ENCODE measurements around the gene CDHR3. TPM values are rescaled to one million over a fixed set of nuclear protein-coding genes. Genes with fewer than 3 reads are reported as not detected.

Gene CDHR3
- polyA plus RNA-seq, 1 donor from 2014 or later, result 2.9 TPM

DNA sequence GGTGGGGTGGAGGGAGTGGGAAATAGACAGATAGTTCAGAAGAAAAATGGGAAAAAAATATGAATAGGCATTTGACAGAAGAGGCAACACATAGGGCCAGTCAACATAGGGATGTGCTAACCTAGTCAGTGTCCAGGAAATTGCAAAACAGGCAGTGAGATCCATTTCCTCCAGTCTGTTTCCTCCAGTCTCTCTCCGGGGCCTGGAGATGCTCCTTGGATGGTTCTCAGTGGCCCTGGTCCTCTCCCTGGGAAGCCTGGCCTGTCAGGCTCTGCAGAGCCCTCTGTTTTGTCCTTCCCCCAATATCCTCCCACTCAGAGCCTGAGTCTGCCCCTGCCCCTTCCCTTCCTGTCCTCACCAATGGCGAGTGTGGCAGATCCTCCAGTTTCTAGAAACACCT lies 96.5 kb downstream of the CDHR3 start:
- Histone ChIP-seq H3K4me2 (ENCODE audit: low read length) (no peak overlapping the region), H3K79me2 (replicated peaks; ENCODE audit: insufficient read depth, low read length) (no peaks in the 10 kb centered on the region), H4K20me1 (ENCODE audit: insufficient read depth) (no peaks in the 10 kb centered on the region), H2AFZ (ENCODE audit: low read depth, low read length) (no peak overlapping the region), H3K9ac (ENCODE audit: low read length) (no peak overlapping the region), H3K36me3 (ENCODE audit: insufficient read depth, low read length) (no peaks in the 10 kb centered on the region), H3K27ac (ENCODE audit: low read length) (no peak overlapping the region), H3K9me3 (ENCODE audit: low read length) (no peaks in the 10 kb centered on the region), H3F3A (ENCODE audit: insufficient read depth, low read length, poor library complexity, severe bottlenecking) (no peaks in the 10 kb centered on the region), H3K9me2 (ENCODE audit: insufficient read depth, low read length) (no peaks in the 10 kb centered on the region), H3K4me3 (ENCODE audit: low read length) (no peak overlapping the region), H3K27me3 (ENCODE audit: insufficient read depth, low read depth, low read length) (no peaks in the 10 kb centered on the region)
- TF ChIP-seq EZH2 (IDR thresholded peaks at IDR 0.05; ENCODE audit: borderline replicate concordance, insufficient read depth, low read length, poor library complexity, severe bottlenecking) (no peak), SMC3 (conservative IDR thresholded peaks at IDR 0.05; ENCODE audit: poor library complexity) (no peak), RAD21 (conservative IDR thresholded peaks at IDR 0.05) (no peak), EP300 (conservative IDR thresholded peaks at IDR 0.05; ENCODE audit: poor library complexity, severe bottlenecking) (no peak), MXI1 (conservative IDR thresholded peaks at IDR 0.05; ENCODE audit: poor library complexity, severe bottlenecking) (no peak), TAF1 (IDR thresholded peaks at IDR 0.05; ENCODE audit: low read depth) (no peak), POLR2AphosphoS5 (IDR thresholded peaks at IDR 0.05) (no peak)
- TF ChIP-seq, protein P1, sequence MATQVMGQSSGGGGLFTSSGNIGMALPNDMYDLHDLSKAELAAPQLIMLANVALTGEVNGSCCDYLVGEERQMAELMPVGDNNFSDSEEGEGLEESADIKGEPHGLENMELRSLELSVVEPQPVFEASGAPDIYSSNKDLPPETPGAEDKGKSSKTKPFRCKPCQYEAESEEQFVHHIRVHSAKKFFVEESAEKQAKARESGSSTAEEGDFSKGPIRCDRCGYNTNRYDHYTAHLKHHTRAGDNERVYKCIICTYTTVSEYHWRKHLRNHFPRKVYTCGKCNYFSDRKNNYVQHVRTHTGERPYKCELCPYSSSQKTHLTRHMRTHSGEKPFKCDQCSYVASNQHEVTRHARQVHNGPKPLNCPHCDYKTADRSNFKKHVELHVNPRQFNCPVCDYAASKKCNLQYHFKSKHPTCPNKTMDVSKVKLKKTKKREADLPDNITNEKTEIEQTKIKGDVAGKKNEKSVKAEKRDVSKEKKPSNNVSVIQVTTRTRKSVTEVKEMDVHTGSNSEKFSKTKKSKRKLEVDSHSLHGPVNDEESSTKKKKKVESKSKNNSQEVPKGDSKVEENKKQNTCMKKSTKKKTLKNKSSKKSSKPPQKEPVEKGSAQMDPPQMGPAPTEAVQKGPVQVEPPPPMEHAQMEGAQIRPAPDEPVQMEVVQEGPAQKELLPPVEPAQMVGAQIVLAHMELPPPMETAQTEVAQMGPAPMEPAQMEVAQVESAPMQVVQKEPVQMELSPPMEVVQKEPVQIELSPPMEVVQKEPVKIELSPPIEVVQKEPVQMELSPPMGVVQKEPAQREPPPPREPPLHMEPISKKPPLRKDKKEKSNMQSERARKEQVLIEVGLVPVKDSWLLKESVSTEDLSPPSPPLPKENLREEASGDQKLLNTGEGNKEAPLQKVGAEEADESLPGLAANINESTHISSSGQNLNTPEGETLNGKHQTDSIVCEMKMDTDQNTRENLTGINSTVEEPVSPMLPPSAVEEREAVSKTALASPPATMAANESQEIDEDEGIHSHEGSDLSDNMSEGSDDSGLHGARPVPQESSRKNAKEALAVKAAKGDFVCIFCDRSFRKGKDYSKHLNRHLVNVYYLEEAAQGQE (IDR thresholded peaks at IDR 0.05; ENCODE audit: borderline replicate concordance), result no peak
- TF ChIP-seq, protein P2, sequence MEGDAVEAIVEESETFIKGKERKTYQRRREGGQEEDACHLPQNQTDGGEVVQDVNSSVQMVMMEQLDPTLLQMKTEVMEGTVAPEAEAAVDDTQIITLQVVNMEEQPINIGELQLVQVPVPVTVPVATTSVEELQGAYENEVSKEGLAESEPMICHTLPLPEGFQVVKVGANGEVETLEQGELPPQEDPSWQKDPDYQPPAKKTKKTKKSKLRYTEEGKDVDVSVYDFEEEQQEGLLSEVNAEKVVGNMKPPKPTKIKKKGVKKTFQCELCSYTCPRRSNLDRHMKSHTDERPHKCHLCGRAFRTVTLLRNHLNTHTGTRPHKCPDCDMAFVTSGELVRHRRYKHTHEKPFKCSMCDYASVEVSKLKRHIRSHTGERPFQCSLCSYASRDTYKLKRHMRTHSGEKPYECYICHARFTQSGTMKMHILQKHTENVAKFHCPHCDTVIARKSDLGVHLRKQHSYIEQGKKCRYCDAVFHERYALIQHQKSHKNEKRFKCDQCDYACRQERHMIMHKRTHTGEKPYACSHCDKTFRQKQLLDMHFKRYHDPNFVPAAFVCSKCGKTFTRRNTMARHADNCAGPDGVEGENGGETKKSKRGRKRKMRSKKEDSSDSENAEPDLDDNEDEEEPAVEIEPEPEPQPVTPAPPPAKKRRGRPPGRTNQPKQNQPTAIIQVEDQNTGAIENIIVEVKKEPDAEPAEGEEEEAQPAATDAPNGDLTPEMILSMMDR (IDR thresholded peaks at IDR 0.05; ENCODE audit: poor library complexity, severe bottlenecking), result no peak

DNA sequence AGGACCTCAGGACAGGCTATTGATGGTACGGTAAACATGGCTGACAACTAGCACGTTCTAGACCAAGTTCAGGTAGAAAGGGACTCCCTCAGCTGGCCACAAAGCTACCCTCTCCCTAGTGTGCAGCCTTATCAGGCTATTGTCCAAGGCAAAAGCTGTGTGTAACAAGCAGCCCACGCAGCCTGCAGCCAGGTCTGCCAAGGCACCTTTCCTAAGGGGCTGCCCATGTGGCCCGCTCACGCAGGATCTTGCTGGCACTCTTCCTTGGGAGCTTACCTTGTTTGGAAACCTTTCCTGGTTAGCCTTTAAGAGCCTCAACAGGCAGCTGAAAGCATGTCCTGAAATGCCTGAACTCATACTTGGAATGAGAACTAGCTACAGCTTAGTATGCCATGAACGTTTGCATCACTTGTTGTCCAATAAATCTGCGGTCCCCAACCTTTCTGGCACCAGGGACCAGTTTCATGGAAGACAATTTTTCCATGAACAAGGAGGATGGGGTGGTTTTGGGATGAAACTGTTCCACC lies 97.4 kb downstream of the CDHR3 start:
- no peak overlapping the region for H3K9ac ChIP-seq (ENCODE audit: low read length)
- H3K9me2 ChIP-seq (ENCODE audit: insufficient read depth, low read length), result no peaks in the 10 kb centered on the region
- H2AFZ ChIP-seq (ENCODE audit: low read depth, low read length), result no peak overlapping the region
- no peaks in the 10 kb centered on the region for H3F3A ChIP-seq (ENCODE audit: insufficient read depth, low read length, poor library complexity, severe bottlenecking)
- no peak for TF ChIP-seq MXI1 (conservative IDR thresholded peaks at IDR 0.05; ENCODE audit: poor library complexity, severe bottlenecking)
- no peaks in the 10 kb centered on the region for H3K9me3 ChIP-seq (ENCODE audit: low read length)
- no peaks in the 10 kb centered on the region for H4K20me1 ChIP-seq (ENCODE audit: insufficient read depth)
- H3K79me2 ChIP-seq (replicated peaks; ENCODE audit: insufficient read depth, low read length), result no peaks in the 10 kb centered on the region
- H3K36me3 ChIP-seq (ENCODE audit: insufficient read depth, low read length), result no peaks in the 10 kb centered on the region
- H3K27me3 ChIP-seq (ENCODE audit: insufficient read depth, low read depth, low read length), result no peaks in the 10 kb centered on the region
- H3K27ac ChIP-seq (ENCODE audit: low read length), result no peak overlapping the region
- H3K4me2 ChIP-seq (ENCODE audit: low read length), result no peak overlapping the region
- no peak overlapping the region for H3K4me3 ChIP-seq (ENCODE audit: low read length)
